HepG2 (cell line): ENCODE measurements around the gene TASOR2. TPM values are rescaled to one million over a fixed set of nuclear protein-coding genes. Genes with fewer than 3 reads are reported as not detected.

ENCODE experiments used
- RFX5 ChIP-seq: IDR thresholded peaks from 2 replicates; pipeline ENCODE4 v1.6.1; 2011; ENCODE audit warnings: low read depth, low read length, improper control_type of control experiment
- SMARCC2 ChIP-seq: fragments of 450-650 bp; IDR thresholded peaks from 2 replicates; pipeline ENCODE4 v1.6.1; 2017; ENCODE audit warnings: antibody characterized with exemption, mild to moderate bottlenecking
- SNAPC4 ChIP-seq: sonication (generic); formaldehyde crosslinking; IDR thresholded peaks from 2 replicates; pipeline ENCODE4 v1.4.0; 2020; ENCODE audit warnings: mild to moderate bottlenecking, missing genetic modification reagents
- TCF12 ChIP-seq, 2 experiments: fragments of 450-650 bp in 1 of 2; sonication (generic) in 1 of 2; formaldehyde crosslinking in 1 of 2; IDR thresholded peaks; 2 replicates each; pipeline versions ENCODE4 v1.6.1 to v1.8.0; 2017 to 2022; ENCODE audit warnings: antibody characterized with exemption in 1 of 2, mild to moderate bottlenecking in 1 of 2, missing genetic modification reagents in 1 of 2, moderate library complexity in 1 of 2
- ZFP36 ChIP-seq: fragments of 150-350 bp; IDR thresholded peaks from 2 replicates; pipeline ENCODE4 v1.6.1; 2018; ENCODE audit warnings: borderline replicate concordance, low read length, low read depth; ENCODE audit not compliant: partially characterized antibody
- ZNF652 ChIP-seq: IDR thresholded peaks from 2 replicates; pipeline ENCODE4 v1.6.1; 2016; ENCODE audit warnings: low read depth, borderline replicate concordance
- polyA plus RNA-seq, 8 experiments: library from polyadenylated mRNA; depleted of rRNA in 3 of 8; stranded (reverse) in 7 of 8; unstranded in 1 of 8; fragments of >200 nt; fragmentation: Illumina TruSeq in 4 of 8; extraction: Trizol in 4 of 8; gene quantifications; 2 replicates each; pipeline versions ENCODE4 v1.2.1 to v1.2.3, GENCODE V29; 2011 to 2016; ENCODE audit warnings: low read depth in 4 of 8, missing spikeins in 1 of 8, mixed read lengths in 1 of 8; ENCODE audit not compliant: insufficient read depth in 1 of 8
- total RNA-seq, 5 experiments: library from RNA; depleted of rRNA; stranded (reverse); fragments of >200 nt; fragmentation: Illumina TruSeq; extraction: Trizol; gene quantifications; 2 replicates each; pipeline ENCODE4 v1.2.3, GENCODE V29; 2016; ENCODE audit warnings: low read depth in 1 of 5
- TF ChIP-seq, protein P1 (sequence below): sonication (generic); formaldehyde crosslinking; conservative IDR thresholded peaks from 2 replicates; pipeline ENCODE4 v1.4.0; 2020; ENCODE audit warnings: missing genetic modification reagents
- TF ChIP-seq, protein P2 (sequence below): sonication (generic); formaldehyde crosslinking; IDR thresholded peaks from 2 replicates; pipeline ENCODE4 v1.5.0; 2020; ENCODE audit warnings: mild to moderate bottlenecking, missing genetic modification reagents, borderline replicate concordance
- TF ChIP-seq, protein P3 (sequence below): sonication (generic); formaldehyde crosslinking; IDR thresholded peaks from 2 replicates; pipeline ENCODE4 v1.8.1; 2023; ENCODE audit warnings: mild to moderate bottlenecking, moderate library complexity, missing genetic modification reagents

The TASOR2 gene
- total and polyA plus RNA-seq, 2 of the 13 experiments (the other 11 are each of a cell fraction or from before 2014, with no cell fraction given): 24.2 to 55.3 TPM

DNA sequence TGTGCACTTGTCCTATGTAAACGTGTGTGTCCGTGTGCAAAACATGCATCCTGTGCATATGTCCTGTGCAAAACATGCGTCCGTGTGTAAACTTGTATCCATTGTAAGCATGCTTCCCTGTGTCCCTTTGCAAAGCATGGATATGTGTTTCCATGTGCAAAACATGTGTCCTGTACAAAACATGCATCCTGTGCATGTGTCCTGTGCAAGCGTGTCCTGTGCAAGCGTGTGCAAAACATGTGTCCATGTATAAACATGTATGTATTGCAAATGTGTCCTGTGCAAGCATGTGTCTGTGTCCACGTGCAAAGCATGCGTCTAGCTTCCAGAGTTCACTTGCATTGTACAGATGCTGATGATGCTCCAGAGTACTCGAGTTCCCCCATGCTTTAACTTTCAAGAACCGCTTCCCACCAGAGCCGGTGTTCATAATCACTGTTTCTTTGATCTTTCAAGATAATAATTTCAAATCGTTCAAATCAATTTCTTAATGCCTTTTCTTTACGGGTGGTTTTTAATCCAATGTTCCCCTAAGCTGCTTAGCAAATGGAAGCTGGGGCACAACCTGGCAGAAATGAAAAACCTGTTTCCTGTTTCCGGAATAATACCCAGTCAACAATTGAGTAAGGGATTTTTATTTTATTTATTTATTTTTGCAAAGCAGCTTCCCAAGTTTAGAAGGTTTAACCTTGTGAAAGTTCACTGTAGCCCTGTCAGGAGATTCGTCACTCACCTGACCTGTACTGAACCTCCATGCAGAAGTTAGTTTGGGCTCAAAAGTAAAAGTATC is 17.6 kb upstream of the TASOR2 start (continued):
- TF ChIP-seq SNAPC4 (CRISPR knock-in tag) (no peak), SMARCC2 (no peak), RFX5 (no peak), ZNF652 (CRISPR knock-in tag) (no peak), TCF12 (IDR thresholded peaks at IDR 0.05) (no peak), TCF12 (CRISPR knock-in tag; IDR thresholded peaks at IDR 0.05) (no peak), ZFP36 (no peak)
- TF ChIP-seq, protein P1, sequence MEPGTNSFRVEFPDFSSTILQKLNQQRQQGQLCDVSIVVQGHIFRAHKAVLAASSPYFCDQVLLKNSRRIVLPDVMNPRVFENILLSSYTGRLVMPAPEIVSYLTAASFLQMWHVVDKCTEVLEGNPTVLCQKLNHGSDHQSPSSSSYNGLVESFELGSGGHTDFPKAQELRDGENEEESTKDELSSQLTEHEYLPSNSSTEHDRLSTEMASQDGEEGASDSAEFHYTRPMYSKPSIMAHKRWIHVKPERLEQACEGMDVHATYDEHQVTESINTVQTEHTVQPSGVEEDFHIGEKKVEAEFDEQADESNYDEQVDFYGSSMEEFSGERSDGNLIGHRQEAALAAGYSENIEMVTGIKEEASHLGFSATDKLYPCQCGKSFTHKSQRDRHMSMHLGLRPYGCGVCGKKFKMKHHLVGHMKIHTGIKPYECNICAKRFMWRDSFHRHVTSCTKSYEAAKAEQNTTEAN (CRISPR knock-in tag): peak; percentile 93
- TF ChIP-seq, protein P2, sequence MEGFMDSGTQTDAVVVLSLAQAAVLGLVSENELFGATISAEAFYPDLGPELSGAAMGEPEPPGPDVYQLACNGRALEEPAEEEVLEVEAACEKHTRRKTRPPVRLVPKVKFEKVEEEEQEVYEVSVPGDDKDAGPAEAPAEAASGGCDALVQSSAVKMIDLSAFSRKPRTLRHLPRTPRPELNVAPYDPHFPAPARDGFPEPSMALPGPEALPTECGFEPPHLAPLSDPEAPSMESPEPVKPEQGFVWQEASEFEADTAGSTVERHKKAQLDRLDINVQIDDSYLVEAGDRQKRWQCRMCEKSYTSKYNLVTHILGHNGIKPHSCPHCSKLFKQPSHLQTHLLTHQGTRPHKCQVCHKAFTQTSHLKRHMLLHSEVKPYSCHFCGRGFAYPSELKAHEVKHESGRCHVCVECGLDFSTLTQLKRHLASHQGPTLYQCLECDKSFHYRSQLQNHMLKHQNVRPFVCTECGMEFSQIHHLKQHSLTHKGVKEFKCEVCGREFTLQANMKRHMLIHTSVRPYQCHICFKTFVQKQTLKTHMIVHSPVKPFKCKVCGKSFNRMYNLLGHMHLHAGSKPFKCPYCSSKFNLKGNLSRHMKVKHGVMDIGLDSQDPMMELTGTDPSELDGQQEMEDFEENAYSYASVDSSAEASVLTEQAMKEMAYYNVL (CRISPR knock-in tag): no peak
- TF ChIP-seq, protein P3, sequence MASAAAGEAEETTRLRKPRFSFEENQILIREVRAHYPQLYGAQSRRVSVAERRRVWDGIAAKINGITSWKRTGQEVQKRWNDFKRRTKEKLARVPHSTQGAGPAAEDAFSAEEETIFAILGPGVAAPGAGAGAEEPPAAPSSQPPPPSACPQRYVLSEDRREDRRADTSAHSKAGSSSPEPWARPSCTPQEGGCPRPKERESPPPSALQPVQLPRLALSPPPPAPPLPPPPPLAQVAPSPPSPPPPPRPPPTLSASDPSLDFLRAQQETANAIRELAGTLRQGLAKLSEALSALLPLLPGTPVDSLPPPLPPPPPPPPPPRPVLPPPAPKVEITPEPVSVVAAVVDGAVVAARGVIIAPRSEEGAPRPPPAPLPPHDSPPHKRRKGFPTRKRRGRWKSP: 0 out of 2 replicates have a peak, but pooled peaks have one; percentile 16
